ENCODE results near the gene ASXL1. TPM values are rescaled to one million over a fixed set of nuclear protein-coding genes. Genes with fewer than 3 reads are reported as not detected.
A peak's percentile ranks its signal among the peaks of the same experiment; 100 is the strongest.

ASXL1 gene
- total RNA-seq, 1 donor from 2014 or later, result 71.9 TPM

- no peak for TF ChIP-seq CTCF (IDR thresholded peaks at IDR 0.05)
- Histone ChIP-seq H3K27ac (no peak overlapping the region), H3K36me3 (peaks cover 22% of the 10 kb centered on the region), H3K9me3 (no peaks in the 10 kb centered on the region), H3K4me3 (no peak overlapping the region), H3K4me1 (peaks cover 24% of the 10 kb centered on the region), H3K27me3 (ENCODE audit: low read depth) (no peaks in the 10 kb centered on the region)
- DNase-seq (no peak), ATAC-seq (no peak)
- intact Hi-C loops (cut with DNase I), result no loop called here
These were observed 100.7 kb downstream of the ASXL1 start for GRCh38 chr20:32458837-32459220.

GRCh38 chr20:32460231-32460630, 102.1 kb downstream of the ASXL1 start:
- no peak for ATAC-seq
- no peaks in the 10 kb centered on the region for H3K27me3 ChIP-seq (ENCODE audit: low read depth)
- H3K9me3 ChIP-seq, result no peaks in the 10 kb centered on the region
- intact Hi-C loops (cut with DNase I), result no loop called here
- no peak for DNase-seq
- H3K36me3 ChIP-seq, result peaks cover 12% of the 10 kb centered on the region
- H3K27ac ChIP-seq, result no peak overlapping the region
- TF ChIP-seq CTCF (IDR thresholded peaks at IDR 0.05), result no peak
- peaks cover 37% of the 10 kb centered on the region for H3K4me1 ChIP-seq
- H3K4me3 ChIP-seq, result no peak overlapping the region

GRCh38 chr20:32460683-32461320, 102.7 kb downstream of the ASXL1 start:
- DNase-seq (no peak), ATAC-seq (no peak)
- Histone ChIP-seq H3K4me3 (no peak overlapping the region), H3K27ac (no peak overlapping the region), H3K4me1 (peaks cover 43% of the 10 kb centered on the region), H3K36me3 (peaks cover 12% of the 10 kb centered on the region), H3K27me3 (ENCODE audit: low read depth) (no peaks in the 10 kb centered on the region), H3K9me3 (no peaks in the 10 kb centered on the region)
- no peak for TF ChIP-seq CTCF (IDR thresholded peaks at IDR 0.05)
- intact Hi-C loops (cut with DNase I), result no loop called here

GRCh38 chr20:32461836-32462600, 103.9 kb downstream of the ASXL1 start:
- ATAC-seq (no peak), DNase-seq (no peak)
- intact Hi-C loops (cut with DNase I), result no loop called here
- Histone ChIP-seq H3K4me3 (no peak overlapping the region), H3K36me3 (peaks cover 12% of the 10 kb centered on the region), H3K27me3 (ENCODE audit: low read depth) (no peaks in the 10 kb centered on the region), H3K27ac (no peak overlapping the region), H3K4me1 (peaks cover 47% of the 10 kb centered on the region), H3K9me3 (no peaks in the 10 kb centered on the region)
- TF ChIP-seq CTCF (IDR thresholded peaks at IDR 0.05), result no peak

GRCh38 chr20:32462900-32463641, 104.9 kb downstream of the ASXL1 start:
- Histone ChIP-seq H3K4me1 (peaks cover 47% of the 10 kb centered on the region), H3K27ac (peak overlapping the region; percentile 44), H3K27me3 (ENCODE audit: low read depth) (no peaks in the 10 kb centered on the region), H3K4me3 (no peak overlapping the region), H3K36me3 (peaks cover 12% of the 10 kb centered on the region), H3K9me3 (no peaks in the 10 kb centered on the region)
- no peak for ATAC-seq
- no peak for DNase-seq
- no peak for TF ChIP-seq CTCF (IDR thresholded peaks at IDR 0.05)
- intact Hi-C loops (cut with DNase I), result no loop called here
